ENCODE measurements around the gene XAGE1A.

XAGE1A gene

DNA sequence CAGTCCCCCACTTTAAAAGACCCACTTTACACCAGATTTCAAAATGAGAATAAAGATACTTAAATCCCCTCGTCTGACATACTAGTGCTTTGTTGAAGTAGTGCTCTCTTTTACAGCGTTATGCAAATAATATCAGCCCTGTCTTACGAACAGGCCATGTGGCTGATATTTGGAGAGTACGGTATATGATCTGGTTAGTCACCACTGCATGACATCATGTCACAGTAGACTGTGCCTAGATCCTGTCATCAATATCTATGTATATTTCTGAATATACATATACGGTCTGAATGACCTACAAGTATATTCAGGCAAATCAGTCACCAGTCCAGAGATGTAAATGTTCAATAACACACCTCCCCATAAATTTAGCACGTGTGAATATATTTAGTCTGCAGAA lies 46.7 kb downstream of the XAGE1A start:
- TF ChIP-seq, protein P1, sequence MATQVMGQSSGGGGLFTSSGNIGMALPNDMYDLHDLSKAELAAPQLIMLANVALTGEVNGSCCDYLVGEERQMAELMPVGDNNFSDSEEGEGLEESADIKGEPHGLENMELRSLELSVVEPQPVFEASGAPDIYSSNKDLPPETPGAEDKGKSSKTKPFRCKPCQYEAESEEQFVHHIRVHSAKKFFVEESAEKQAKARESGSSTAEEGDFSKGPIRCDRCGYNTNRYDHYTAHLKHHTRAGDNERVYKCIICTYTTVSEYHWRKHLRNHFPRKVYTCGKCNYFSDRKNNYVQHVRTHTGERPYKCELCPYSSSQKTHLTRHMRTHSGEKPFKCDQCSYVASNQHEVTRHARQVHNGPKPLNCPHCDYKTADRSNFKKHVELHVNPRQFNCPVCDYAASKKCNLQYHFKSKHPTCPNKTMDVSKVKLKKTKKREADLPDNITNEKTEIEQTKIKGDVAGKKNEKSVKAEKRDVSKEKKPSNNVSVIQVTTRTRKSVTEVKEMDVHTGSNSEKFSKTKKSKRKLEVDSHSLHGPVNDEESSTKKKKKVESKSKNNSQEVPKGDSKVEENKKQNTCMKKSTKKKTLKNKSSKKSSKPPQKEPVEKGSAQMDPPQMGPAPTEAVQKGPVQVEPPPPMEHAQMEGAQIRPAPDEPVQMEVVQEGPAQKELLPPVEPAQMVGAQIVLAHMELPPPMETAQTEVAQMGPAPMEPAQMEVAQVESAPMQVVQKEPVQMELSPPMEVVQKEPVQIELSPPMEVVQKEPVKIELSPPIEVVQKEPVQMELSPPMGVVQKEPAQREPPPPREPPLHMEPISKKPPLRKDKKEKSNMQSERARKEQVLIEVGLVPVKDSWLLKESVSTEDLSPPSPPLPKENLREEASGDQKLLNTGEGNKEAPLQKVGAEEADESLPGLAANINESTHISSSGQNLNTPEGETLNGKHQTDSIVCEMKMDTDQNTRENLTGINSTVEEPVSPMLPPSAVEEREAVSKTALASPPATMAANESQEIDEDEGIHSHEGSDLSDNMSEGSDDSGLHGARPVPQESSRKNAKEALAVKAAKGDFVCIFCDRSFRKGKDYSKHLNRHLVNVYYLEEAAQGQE (IDR thresholded peaks at IDR 0.05; ENCODE audit: insufficient read depth in 1 of 2, low read depth in 2 of 2, low read length in 2 of 2), result no peak

DNA sequence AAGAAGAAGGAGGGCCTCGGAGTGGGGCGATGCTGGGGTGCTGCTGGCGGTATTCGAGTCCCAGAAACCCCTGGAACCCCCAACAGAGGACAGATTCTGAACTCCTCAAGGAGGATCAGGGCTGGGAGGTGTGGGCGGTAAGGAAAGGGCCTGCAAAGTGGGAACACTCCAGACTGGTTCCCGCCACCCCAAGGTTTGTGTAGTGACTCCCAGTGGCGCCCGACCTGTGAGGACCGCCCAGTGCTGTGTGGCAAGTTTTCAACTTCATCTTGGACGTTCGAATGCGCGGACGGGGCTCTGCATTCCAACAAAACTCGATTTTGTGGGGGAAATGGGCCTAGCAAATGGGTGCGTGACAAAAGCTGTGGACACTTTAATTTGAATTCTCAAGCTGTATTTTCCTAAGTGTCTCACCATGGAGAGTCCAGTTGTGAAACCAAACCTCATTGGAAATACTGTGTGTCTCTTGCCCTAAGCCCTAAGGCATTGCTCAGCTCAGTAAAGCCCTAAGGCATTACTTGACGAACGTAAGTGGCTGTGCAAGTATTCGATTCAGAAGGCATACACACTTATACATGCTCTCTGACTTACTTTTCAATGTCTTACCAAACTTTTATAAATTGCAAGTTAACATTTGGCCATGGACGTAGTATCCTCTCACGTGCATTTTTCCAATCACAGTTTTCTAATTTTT lies 48.7 kb downstream of the XAGE1A start:
- TF ChIP-seq FOXP2 (optimal IDR thresholded peaks at IDR 0.05; ENCODE audit: borderline replicate concordance, extremely low read depth, extremely low read length, insufficient read depth) (no peak), POLR2AphosphoS5 (IDR thresholded peaks at IDR 0.05; ENCODE audit: low read depth, low read length) (no peak), TAF1 (IDR thresholded peaks at IDR 0.05; ENCODE audit: borderline replicate concordance, insufficient read depth, low read length) (no peak), SIN3A (IDR thresholded peaks at IDR 0.05; ENCODE audit: borderline replicate concordance, insufficient read depth, low read length) (no peak)
- TF ChIP-seq, protein P1 (IDR thresholded peaks at IDR 0.05; ENCODE audit: insufficient read depth in 1 of 2, low read depth in 2 of 2, low read length in 2 of 2), result no peak

Measured in PFSK-1 (cell line).